Breast epithelium (tissue), 3 donors: ENCODE data around the gene COL23A1.

Source experiments
- POLR2A ChIP-seq: fragments of 450-650 bp; IDR thresholded peaks from one replicate; pipeline ENCODE4 v1.6.1; 2016; ENCODE audit warnings: antibody characterized with exemption, mild to moderate bottlenecking, moderate library complexity
- POLR2AphosphoS5 ChIP-seq, 3 donors: sonication (generic); formaldehyde crosslinking; IDR thresholded peaks; one replicate each; pipeline ENCODE4 v1.6.1; 2017; ENCODE audit warnings: antibody characterized with exemption in 3 of 3
- TF ChIP-seq, protein P1 (sequence below), 3 donors: fragments of 450-650 bp; IDR thresholded peaks; one replicate each; pipeline ENCODE4 v1.5.1; 2016 to 2017; ENCODE audit warnings: antibody characterized with exemption in 3 of 3, mild to moderate bottlenecking in 3 of 3, moderate library complexity in 3 of 3

DNA sequence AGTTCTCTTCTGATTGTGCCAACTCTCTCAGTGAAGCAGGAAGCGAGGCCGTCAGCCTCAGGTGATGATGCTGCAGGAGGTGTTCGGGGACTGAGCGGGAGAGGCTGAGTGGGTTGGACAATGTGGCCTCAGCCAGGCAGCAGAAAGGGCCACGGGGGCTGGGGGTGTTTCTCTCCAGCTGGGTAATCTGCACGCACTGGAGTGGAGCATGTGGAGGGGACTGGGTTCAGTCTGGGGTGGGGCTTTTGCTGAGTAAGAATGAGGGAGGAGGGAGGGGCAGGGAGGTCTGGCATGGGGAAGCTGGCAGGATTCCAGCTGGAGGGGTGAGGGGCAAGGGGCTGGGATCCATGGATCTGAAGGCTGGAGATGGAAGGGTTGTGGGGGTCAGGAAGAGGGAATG, 296.8 kb downstream of the COL23A1 start:
- TF ChIP-seq, protein P1, sequence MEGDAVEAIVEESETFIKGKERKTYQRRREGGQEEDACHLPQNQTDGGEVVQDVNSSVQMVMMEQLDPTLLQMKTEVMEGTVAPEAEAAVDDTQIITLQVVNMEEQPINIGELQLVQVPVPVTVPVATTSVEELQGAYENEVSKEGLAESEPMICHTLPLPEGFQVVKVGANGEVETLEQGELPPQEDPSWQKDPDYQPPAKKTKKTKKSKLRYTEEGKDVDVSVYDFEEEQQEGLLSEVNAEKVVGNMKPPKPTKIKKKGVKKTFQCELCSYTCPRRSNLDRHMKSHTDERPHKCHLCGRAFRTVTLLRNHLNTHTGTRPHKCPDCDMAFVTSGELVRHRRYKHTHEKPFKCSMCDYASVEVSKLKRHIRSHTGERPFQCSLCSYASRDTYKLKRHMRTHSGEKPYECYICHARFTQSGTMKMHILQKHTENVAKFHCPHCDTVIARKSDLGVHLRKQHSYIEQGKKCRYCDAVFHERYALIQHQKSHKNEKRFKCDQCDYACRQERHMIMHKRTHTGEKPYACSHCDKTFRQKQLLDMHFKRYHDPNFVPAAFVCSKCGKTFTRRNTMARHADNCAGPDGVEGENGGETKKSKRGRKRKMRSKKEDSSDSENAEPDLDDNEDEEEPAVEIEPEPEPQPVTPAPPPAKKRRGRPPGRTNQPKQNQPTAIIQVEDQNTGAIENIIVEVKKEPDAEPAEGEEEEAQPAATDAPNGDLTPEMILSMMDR (IDR thresholded peaks at IDR 0.05), result no peak
- no peak for TF ChIP-seq POLR2A
- no peak for TF ChIP-seq POLR2AphosphoS5 (IDR thresholded peaks at IDR 0.05)
